ENCODE results near the gene CPSF4L. TPM values are rescaled to one million over a fixed set of nuclear protein-coding genes. Genes with fewer than 3 reads are reported as not detected.
A peak's percentile ranks its signal among the peaks of the same experiment; 100 is the strongest.

Gene CPSF4L
- total and polyA plus RNA-seq, 2 of the 13 experiments (the other 11 are each of a cell fraction or from before 2014, with no cell fraction given), result 0.73 to 1.6 TPM

- TF ChIP-seq NR2C2 (CRISPR knock-in tag; IDR thresholded peaks at IDR 0.05; ENCODE audit: borderline replicate concordance) (peak; percentile 51; the same call in 1 of the 2 replicates), NRL (CRISPR knock-in tag; IDR thresholded peaks at IDR 0.05; ENCODE audit: borderline replicate concordance) (no peak), SKIL (CRISPR knock-in tag; IDR thresholded peaks at IDR 0.05; ENCODE audit: borderline replicate concordance) (peak; percentile 77), ZNF839 (CRISPR knock-in tag; IDR thresholded peaks at IDR 0.05; ENCODE audit: borderline replicate concordance) (peak; percentile 78; the same call in 1 of the 2 replicates), SP1 (IDR thresholded peaks at IDR 0.05) (no peak), SP1 (CRISPR knock-in tag; IDR thresholded peaks at IDR 0.05) (peak; percentile 69), HMGXB4 (CRISPR knock-in tag; IDR thresholded peaks at IDR 0.05; ENCODE audit: borderline replicate concordance in 1 of 2, low read depth in 1 of 2) (peak; percentile 48 to 69; a peak in 3 of 4 replicates), ZNF83 (CRISPR knock-in tag; IDR thresholded peaks at IDR 0.05; ENCODE audit: borderline replicate concordance) (peak; percentile 80; the same call in 1 of the 2 replicates), SMAD3 (CRISPR knock-in tag; IDR thresholded peaks at IDR 0.05) (peak; percentile 64), ZFP36 (IDR thresholded peaks at IDR 0.05; ENCODE audit: borderline replicate concordance, low read depth, low read length, partially characterized antibody) (no peak), NAIF1 (CRISPR knock-in tag; IDR thresholded peaks at IDR 0.05; ENCODE audit: borderline replicate concordance) (no peak), PRPF4 (IDR thresholded peaks at IDR 0.05; ENCODE audit: low read depth, low read length, poor library complexity, severe bottlenecking) (no peak), HCFC1 (IDR thresholded peaks at IDR 0.05; ENCODE audit: low read depth, low read length) (no peak), PAXIP1 (CRISPR knock-in tag; conservative IDR thresholded peaks at IDR 0.05) (peak; percentile 83), PHF5A (CRISPR knock-in tag; IDR thresholded peaks at IDR 0.05; ENCODE audit: low read depth, unreplicated experiment) (peak; percentile 17), ZSCAN20 (CRISPR knock-in tag; IDR thresholded peaks at IDR 0.05; ENCODE audit: borderline replicate concordance) (peak; percentile 60; the same call in 1 of the 2 replicates), ZNF546 (CRISPR knock-in tag; conservative IDR thresholded peaks at IDR 0.05) (no peak; the same call in 1 of the 2 replicates)
- TF ChIP-seq, protein P1, sequence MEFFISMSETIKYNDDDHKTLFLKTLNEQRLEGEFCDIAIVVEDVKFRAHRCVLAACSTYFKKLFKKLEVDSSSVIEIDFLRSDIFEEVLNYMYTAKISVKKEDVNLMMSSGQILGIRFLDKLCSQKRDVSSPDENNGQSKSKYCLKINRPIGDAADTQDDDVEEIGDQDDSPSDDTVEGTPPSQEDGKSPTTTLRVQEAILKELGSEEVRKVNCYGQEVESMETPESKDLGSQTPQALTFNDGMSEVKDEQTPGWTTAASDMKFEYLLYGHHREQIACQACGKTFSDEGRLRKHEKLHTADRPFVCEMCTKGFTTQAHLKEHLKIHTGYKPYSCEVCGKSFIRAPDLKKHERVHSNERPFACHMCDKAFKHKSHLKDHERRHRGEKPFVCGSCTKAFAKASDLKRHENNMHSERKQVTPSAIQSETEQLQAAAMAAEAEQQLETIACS (CRISPR knock-in tag; IDR thresholded peaks at IDR 0.05), result peak; percentile 16; the same call in 1 of the 2 replicates
Measured at GRCh38 chr17:73261952-73262675, 434 bp upstream of the CPSF4L start (continued).

Data from HepG2 (cell line).